Adrenal gland (tissue), 12 donors: Measurements from ENCODE around the gene SLC26A2. TPM values are rescaled to one million over a fixed set of nuclear protein-coding genes. Genes with fewer than 3 reads are reported as not detected.
A peak's percentile ranks its signal among the peaks of the same experiment; 100 is the strongest.

Source experiments
- DNase-seq, 7 donors: peaks; one replicate each; pipeline ENCODE4 v3.0.0-alpha.2; 2019 to 2020
- H3K27ac ChIP-seq, 5 donors: fragments of 200-600 bp; sonication (generic) in 4 of 5; 1 replicate in 3 of 5; 2 replicates in 2 of 5; pipeline versions ENCODE4 v1.5.1 to v1.8.0; 2016 to 2020; ENCODE audit warnings: mild to moderate bottlenecking in 1 of 5
- H3K27me3 ChIP-seq: fragments of 200-600 bp; 2 replicates; pipeline ENCODE4 v1.8.0; 2021
- H3K36me3 ChIP-seq, 2 donors: fragments of 200-600 bp; replicated peaks in 1 of 2; 1 replicate in 1 of 2; 2 replicates in 1 of 2; pipeline versions ENCODE4 v1.5.1 to v1.8.0; 2018 to 2022
- H3K4me1 ChIP-seq, 2 donors: fragments of 200-600 bp; replicated peaks in 1 of 2; 1 replicate in 1 of 2; 2 replicates in 1 of 2; pipeline versions ENCODE4 v1.5.1 to v1.8.0; 2018 to 2021
- H3K4me3 ChIP-seq, 4 donors: fragments of 200-600 bp; sonication (generic) in 3 of 4; one replicate each; pipeline ENCODE4 v1.5.1; 2016 to 2018
- H3K9me3 ChIP-seq, 3 donors: fragments of 200-600 bp; sonication (generic) in 1 of 3; replicated peaks in 1 of 3; 1 replicate in 2 of 3; 2 replicates in 1 of 3; pipeline versions ENCODE4 v1.5.1 to v1.8.0; 2016 to 2021
- CTCF ChIP-seq, 6 experiments: fragments of 450-650 bp in 4 of 6; fragments of 200-600 bp in 2 of 6; sonication (generic) in 1 of 6; IDR thresholded peaks; 1 replicate in 5 of 6; 2 replicates in 1 of 6; pipeline versions ENCODE4 v1.5.1 to v1.8.0; 2016 to 2021; ENCODE audit warnings: antibody characterized with exemption in 6 of 6, mild to moderate bottlenecking in 2 of 6, moderate library complexity in 1 of 6
- POLR2A ChIP-seq, 2 donors: fragments of 450-650 bp; IDR thresholded peaks; one replicate each; pipeline ENCODE4 v1.6.1; 2017; ENCODE audit warnings: antibody characterized with exemption in 2 of 2, mild to moderate bottlenecking in 2 of 2, moderate library complexity in 1 of 2
- WGBS, 4 donors: extraction: QIAGEN DNeasy Blood & Tissue Kit in 2 of 4; methylation state at CpG; one replicate each; pipeline versions ENCODE4 v1.1.5 to v1.1.7; 2013 to 2017; 5-methylcytosine and 5-hydroxymethylcytosine counted together
- intact Hi-C, 2 donors: fragments of 100-400 bp; cut with DNase I; formaldehyde crosslinking; loops; one replicate each; pipeline versions ENCODE4 v1.14.1 to v1.15.0; 2022 to 2023
- polyA plus RNA-seq, 3 donors: library from polyadenylated mRNA; stranded (reverse); fragments of 200-250 nt in 2 of 3; fragments of 350-450 nt in 1 of 3; fragmentation: Illumina TruSeq in 1 of 3; extraction: RNeasy Lipid Tissue Mini Kit (QIAGEN cat#74804) in 1 of 3; gene quantifications; one replicate each; pipeline ENCODE4 v1.2.3, GENCODE V29; 2013 to 2014
- total RNA-seq, 9 donors: library from RNA; depleted of rRNA in 4 of 9; stranded (reverse); fragments of >200 nt in 4 of 9; fragments of 120-200 nt in 1 of 9; fragmentation: NEBNext Ultra II Directional in 1 of 9; extraction: Animal tissue kit (Norgen Biotek cat#: 25700) in 1 of 9; gene quantifications; one replicate each; pipeline versions ENCODE4 v1.1.0 to v1.2.4, GENCODE V29; 2013 to 2023
- donor health status: healthy with polysubstance abuse.
- donor health status: Bipolar disorder and iron deficiency.
- donor health status: DM: yes; HTN: yes; CAD: no.
- donor health status: DM: no; HTN: no; CAD: no.
- donor health status: DM: no; HTN: no; CAD: no.
- donor health status: DM: yes; HTN: yes; CAD: no.

SLC26A2 gene
- total and polyA plus RNA-seq, 12 donors, result 7.2 to 228 (median 49.0) TPM

GRCh38 chr5:149944666-149945065, 15.9 kb upstream of the SLC26A2 start, which contains the start of gene PDE6A:
TSS of gene PDE6A (minus strand) at chr5:149944793. CDS start at chr5:149944673, 120 bp downstream.
- no peak for DNase-seq
- Histone ChIP-seq H3K4me1 (peaks cover 0 to 4% of the 10 kb centered on the region in 2 donors), H3K9me3 (no peaks in the 10 kb centered on the region), H3K36me3 (no peaks in the 10 kb centered on the region), H3K27me3 (no peaks in the 10 kb centered on the region), H3K27ac (no peak within 1 kb of the TSS), H3K4me3 (no peak within 1 kb of the TSS)
- 97 to 100% (median 99%) methylated on average over 1 to 2 of the region's 2 CpGs for WGBS, 4 donors
- intact Hi-C loops, result no loop called here
- TF ChIP-seq CTCF (IDR thresholded peaks at IDR 0.05) (no peak), POLR2A (IDR thresholded peaks at IDR 0.05) (no peak)

DNA sequence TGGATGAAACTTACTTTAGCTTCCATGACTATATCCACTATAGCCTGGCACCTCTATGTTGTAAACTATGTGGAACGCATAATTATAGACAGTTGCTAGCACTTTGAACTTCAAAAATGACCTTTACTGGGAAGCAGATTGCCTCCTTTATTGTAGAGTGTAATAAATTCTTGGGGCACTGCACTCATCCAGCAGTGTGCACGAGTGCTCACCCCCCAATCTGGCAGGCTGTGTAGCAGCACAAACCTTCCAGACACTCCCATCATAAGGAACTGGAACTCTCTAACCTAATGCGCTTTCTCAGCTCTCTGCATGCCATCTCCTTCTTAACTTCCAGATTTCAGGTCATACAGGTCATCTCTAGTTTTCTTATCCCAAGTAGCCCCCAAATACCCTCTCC, 14.4 kb upstream of the SLC26A2 start:
- Histone ChIP-seq H3K27me3 (no peaks in the 10 kb centered on the region), H3K27ac (no peak overlapping the region), H3K4me3 (no peak overlapping the region), H3K4me1 (no peaks in the 10 kb centered on the region), H3K9me3 (no peaks in the 10 kb centered on the region), H3K36me3 (no peaks in the 10 kb centered on the region)
- intact Hi-C loops, result no loop called here
- no peak for DNase-seq
- 78 to 87% (median 84%) methylated on average over 3 of the region's 3 CpGs for WGBS, 4 donors
- TF ChIP-seq POLR2A (IDR thresholded peaks at IDR 0.05) (no peak), CTCF (IDR thresholded peaks at IDR 0.05) (no peak)

- WGBS, 4 donors, result 78 to 91% (median 85%) methylated on average over 5 of the region's 5 CpGs
- H3K4me3 ChIP-seq, result no peak overlapping the region
Observed at GRCh38 chr5:149948993-149949392, 11.6 kb upstream of the SLC26A2 start.

DNA sequence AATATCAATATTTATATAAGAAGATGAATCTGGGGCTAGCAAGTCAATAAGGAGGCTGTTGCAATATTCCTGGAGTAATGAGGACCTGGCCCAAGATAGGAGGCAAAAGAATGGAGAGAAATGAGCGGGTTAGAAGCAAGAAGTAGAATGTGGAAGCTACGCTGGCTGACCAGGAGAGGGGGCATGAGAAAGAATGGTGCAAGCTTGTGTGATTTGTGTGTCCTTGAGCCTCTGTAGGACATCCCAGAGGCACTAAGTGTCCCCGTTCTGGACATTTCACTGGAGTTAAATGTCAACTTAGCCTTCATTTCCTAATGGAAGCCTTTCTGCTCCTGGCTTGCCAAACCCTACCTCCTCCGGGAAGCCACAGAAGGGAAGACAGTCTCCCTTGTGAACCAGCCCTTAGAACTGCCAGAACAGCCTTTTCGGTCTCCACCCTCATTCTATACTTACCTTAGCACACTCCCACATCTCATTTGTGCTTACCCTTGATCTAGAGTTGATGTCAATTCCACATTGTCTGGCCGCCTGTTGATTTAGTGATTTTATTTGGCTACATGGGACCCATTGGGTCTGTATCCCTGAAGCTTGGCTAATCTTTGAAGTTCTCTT, 9.3 kb upstream of the SLC26A2 start:
- Histone ChIP-seq H3K27me3 (no peaks in the 10 kb centered on the region), H3K9me3 (no peaks in the 10 kb centered on the region), H3K36me3 (no peaks in the 10 kb centered on the region), H3K27ac (no peak overlapping the region), H3K4me1 (no peaks in the 10 kb centered on the region), H3K4me3 (no peak overlapping the region)
- WGBS, 4 donors, result 56 to 77% (median 68%) methylated on average over 6 of the region's 6 CpGs
- DNase-seq, result peak in 1 of 7 donors; percentile 47
- intact Hi-C loops, result no loop called here
- TF ChIP-seq POLR2A (IDR thresholded peaks at IDR 0.05) (no peak), CTCF (IDR thresholded peaks at IDR 0.05) (peak in 2 of 6 experiments; percentile 17 to 19)

More at GRCh38 chr5:149948993-149949392, 11.6 kb upstream of the SLC26A2 start:
- Histone ChIP-seq H3K36me3 (no peaks in the 10 kb centered on the region), H3K4me1 (no peaks in the 10 kb centered on the region), H3K9me3 (no peaks in the 10 kb centered on the region), H3K27ac (no peak overlapping the region), H3K27me3 (no peaks in the 10 kb centered on the region)
- DNase-seq, result no peak
- no peak for TF ChIP-seq POLR2A (IDR thresholded peaks at IDR 0.05)
- intact Hi-C loops, result no loop called here
